Muscle of back (tissue), 13 donors: ENCODE measurements around the gene VENTX. TPM values are rescaled to one million over a fixed set of nuclear protein-coding genes. Genes with fewer than 3 reads are reported as not detected.

ENCODE experiments used
- DNase-seq, 3 donors: peaks; one replicate each; pipeline versions ENCODE4 v3.0.0 to v3.0.0-alpha.2; 2013
- long read RNA-seq, 9 donors: transcript quantifications; one replicate each; lab custom pipeline, GENCODE V29; 2026
- polyA plus RNA-seq, 10 donors: library from polyadenylated mRNA; unstranded; fragments of 120-200 nt; gene quantifications; one replicate each; pipeline ENCODE4 v1.2.1, GENCODE V29; 2013; ENCODE audit not compliant: insufficient read length in 10 of 10

Gene VENTX
- under 1 TPM; 0.09 to 0.24 (median 0.18) TPM for polyA plus RNA-seq
- long read RNA-seq, donor 1, result 0 reads
- long read RNA-seq, donor 2, result 0 reads
- long read RNA-seq, donor 3, result 0 reads
- long read RNA-seq, donor 4, result 0 reads
- long read RNA-seq, donor 5, result 0 reads
- long read RNA-seq, donor 6, result 0 reads
- long read RNA-seq, donor 7, result 0 reads
- long read RNA-seq, donor 8, result 0 reads
- long read RNA-seq, donor 9, result 0 reads

GRCh38 chr10:133237588-133238465 lies at the start of gene VENTX:
TSS of gene VENTX (plus strand) at chr10:133237855. CDS start at chr10:133237915, 60 bp downstream.
- DNase-seq, result no peak

- DNase-seq, result no peak
Measured at GRCh38 chr10:133187906-133188681, 49.6 kb upstream of the VENTX start.

GRCh38 chr10:133189256-133189655 lies 48.4 kb upstream of the VENTX start:
- no peak for DNase-seq

- DNase-seq, result no peak
Measured at GRCh38 chr10:133189726-133190125, 47.9 kb upstream of the VENTX start.

GRCh38 chr10:133190225-133190624 lies 47.4 kb upstream of the VENTX start:
- no peak for DNase-seq

GRCh38 chr10:133191651-133192050 lies 46.0 kb upstream of the VENTX start:
- no peak for DNase-seq

GRCh38 chr10:133194151-133194550 lies 43.5 kb upstream of the VENTX start:
- DNase-seq, result no peak

- DNase-seq, result no peak
Measured at GRCh38 chr10:133195096-133195495, 42.6 kb upstream of the VENTX start.

- no peak for DNase-seq
Measured at GRCh38 chr10:133195611-133196010, 42.0 kb upstream of the VENTX start.

- DNase-seq, result peak; percentile 17 to 79 (median 48)
Measured at GRCh38 chr10:133196221-133196915, 41.3 kb upstream of the VENTX start.

- no peak for DNase-seq
Measured at GRCh38 chr10:133196936-133197758, 40.5 kb upstream of the VENTX start.

- no peak for DNase-seq
Measured at GRCh38 chr10:133197786-133198185, 39.9 kb upstream of the VENTX start.

- DNase-seq, result no peak
Measured at GRCh38 chr10:133198206-133198605, 39.4 kb upstream of the VENTX start.

GRCh38 chr10:133198621-133199487 lies 38.8 kb upstream of the VENTX start:
- no peak for DNase-seq

GRCh38 chr10:133199488-133199885 lies 38.2 kb upstream of the VENTX start:
- no peak for DNase-seq

- DNase-seq, result no peak
Measured at GRCh38 chr10:133199992-133200611, 37.6 kb upstream of the VENTX start.

GRCh38 chr10:133200621-133201031 lies 37.0 kb upstream of the VENTX start:
- DNase-seq, result no peak

- no peak for DNase-seq
Measured at GRCh38 chr10:133201151-133201947, 36.3 kb upstream of the VENTX start.
